HG03095 (cell line): Measurements from ENCODE around the gene FCGR1A.
"Not testable (repeated sequence)": the region's sequence is repeated elsewhere in the genome, so short reads cannot be mapped to it uniquely, and the experiment has no call there.

ENCODE experiments used
- ATAC-seq: cut with Tn5 transposase; IDR thresholded peaks from one replicate; pipeline ENCODE4 v1.9.1; 2021; ENCODE audit warnings: moderate library complexity; ENCODE audit not compliant: unreplicated experiment

The FCGR1A gene

GRCh38 chr1:149775510-149776147, 6.9 kb upstream of the FCGR1A start:
- not testable (repeated sequence) for ATAC-seq

DNA sequence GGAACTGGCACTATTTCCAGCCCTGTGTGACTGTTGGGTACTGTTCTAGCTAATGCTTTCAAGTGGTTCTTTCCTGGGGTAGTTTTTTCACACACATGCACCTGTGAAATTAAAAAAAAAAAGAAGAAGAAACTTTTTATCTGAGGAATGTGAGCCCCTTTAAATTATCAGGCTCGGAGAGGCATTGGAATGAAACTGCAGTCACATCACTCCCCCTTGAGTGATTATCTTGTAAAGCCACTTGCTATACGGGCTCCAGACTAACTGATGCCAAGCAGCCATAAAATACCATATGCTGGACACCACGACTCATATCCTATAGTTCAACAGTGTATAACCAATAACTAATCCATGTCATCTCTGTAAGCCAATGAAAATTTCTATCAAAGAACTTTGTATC, 5.4 kb upstream of the FCGR1A start:
- not testable (repeated sequence) for ATAC-seq

- not testable (repeated sequence) for ATAC-seq
Observed at GRCh38 chr1:149778313-149778712, 4.2 kb upstream of the FCGR1A start.

- ATAC-seq, result not testable (repeated sequence)
Observed at GRCh38 chr1:149781413-149781984, 995 bp upstream of the FCGR1A start.

DNA sequence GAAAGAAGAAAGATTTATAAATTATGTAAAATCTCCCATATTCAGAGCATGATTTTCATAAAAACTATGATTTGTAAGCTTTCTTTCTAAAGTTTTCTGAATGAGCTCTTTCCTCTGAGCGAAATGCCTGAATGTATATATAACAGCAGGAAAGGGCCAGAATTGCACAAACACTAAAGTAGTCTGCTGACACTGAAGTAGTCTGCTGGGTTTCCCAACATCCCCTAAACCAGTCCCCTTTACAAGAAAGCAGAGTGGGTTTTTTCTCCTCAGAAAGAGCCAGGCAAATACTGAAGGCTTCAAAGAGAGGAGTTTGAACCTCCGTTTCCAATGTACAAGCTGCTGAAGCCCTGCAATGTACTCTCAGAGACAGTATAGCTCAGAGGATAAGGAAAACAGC, 795 bp downstream of the FCGR1A start:
- not testable (repeated sequence) for ATAC-seq

- ATAC-seq, result not testable (repeated sequence)
Observed at GRCh38 chr1:149783868-149784267, 1.4 kb downstream of the FCGR1A start.

DNA sequence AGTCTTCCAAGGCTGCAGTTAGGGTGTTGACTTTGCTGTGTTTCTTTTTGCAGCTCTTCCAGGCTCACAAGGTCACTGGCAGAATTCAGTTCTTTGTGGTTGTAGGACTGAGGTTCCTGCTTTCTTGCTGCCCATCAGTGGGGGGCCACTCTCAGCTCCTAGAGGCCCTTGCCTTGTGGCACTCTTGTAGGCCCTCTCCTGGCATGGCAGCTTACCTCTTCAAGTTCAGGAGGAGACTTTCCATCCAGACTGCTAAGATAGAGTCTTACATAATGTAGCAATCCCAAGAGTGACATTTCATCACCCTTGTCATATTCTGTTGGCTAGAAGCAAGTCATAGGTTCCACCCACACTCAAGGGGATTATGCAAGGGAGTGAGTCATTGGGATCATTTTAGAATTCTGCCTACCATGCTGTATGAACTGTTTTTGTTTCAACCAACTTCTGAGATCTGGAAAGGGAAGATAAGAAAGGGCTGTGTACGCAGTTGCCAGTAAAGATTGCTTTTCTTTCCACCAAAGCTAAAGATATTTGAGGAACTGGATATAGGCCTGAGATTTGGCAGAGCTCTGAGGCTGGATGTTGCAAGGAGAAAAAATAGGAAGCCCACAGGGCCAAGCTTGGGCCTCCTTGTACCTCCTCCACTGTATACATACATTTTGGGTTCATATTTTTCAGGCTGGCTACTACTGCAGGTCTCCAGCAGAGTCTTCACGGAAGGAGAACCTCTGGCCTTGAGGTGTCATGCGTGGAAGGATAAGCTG, 5.4 kb downstream of the FCGR1A start:
- ATAC-seq, result not testable (repeated sequence)

- peak; percentile 57 for ATAC-seq
Observed at GRCh38 chr1:149792502-149792901, 10.0 kb downstream of the FCGR1A start.

- ATAC-seq, result peak; percentile 77
Observed at GRCh38 chr1:149792912-149793515, 10.5 kb downstream of the FCGR1A start.

- ATAC-seq, result not testable (repeated sequence)
Observed at GRCh38 chr1:149793885-149794284, 11.4 kb downstream of the FCGR1A start.

- not testable (repeated sequence) for ATAC-seq
Observed at GRCh38 chr1:149801628-149802027, 19.1 kb downstream of the FCGR1A start.

DNA sequence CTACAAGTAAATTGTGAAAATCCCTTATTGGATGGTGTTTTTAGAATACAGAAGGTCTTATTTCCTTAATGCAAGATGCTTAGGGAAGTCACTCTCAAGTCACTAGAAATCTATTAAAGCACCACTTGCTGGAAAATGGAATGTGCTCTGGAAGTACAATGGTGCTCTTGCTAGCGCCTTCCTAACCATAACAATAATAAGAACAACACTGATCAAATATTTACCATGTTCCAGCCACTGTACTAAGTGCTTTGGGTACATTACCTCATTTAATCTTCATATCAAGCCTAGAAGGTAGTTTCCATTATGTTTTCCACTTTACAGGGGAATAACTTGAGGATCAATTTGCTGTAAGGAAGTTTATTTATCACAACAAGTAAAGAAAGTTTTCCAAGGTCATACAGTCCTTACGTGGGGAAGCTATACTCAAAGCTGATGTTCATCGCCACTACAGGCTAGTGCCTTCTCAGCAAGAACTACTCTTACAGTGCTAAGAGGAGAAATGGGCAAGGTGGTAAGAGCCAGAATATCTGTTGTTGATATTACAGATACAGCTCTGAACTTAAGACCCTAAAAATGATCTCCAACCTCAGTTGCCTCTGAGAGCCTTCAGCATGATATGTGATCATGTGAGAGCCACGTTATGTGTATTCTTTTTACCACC, 22.1 kb downstream of the FCGR1A start:
- not testable (repeated sequence) for ATAC-seq

GRCh38 chr1:149810697-149811405, 28.4 kb downstream of the FCGR1A start:
- not testable (repeated sequence) for ATAC-seq

- ATAC-seq, result peak; percentile 26
Observed at GRCh38 chr1:149811514-149811889, 29.0 kb downstream of the FCGR1A start.

DNA sequence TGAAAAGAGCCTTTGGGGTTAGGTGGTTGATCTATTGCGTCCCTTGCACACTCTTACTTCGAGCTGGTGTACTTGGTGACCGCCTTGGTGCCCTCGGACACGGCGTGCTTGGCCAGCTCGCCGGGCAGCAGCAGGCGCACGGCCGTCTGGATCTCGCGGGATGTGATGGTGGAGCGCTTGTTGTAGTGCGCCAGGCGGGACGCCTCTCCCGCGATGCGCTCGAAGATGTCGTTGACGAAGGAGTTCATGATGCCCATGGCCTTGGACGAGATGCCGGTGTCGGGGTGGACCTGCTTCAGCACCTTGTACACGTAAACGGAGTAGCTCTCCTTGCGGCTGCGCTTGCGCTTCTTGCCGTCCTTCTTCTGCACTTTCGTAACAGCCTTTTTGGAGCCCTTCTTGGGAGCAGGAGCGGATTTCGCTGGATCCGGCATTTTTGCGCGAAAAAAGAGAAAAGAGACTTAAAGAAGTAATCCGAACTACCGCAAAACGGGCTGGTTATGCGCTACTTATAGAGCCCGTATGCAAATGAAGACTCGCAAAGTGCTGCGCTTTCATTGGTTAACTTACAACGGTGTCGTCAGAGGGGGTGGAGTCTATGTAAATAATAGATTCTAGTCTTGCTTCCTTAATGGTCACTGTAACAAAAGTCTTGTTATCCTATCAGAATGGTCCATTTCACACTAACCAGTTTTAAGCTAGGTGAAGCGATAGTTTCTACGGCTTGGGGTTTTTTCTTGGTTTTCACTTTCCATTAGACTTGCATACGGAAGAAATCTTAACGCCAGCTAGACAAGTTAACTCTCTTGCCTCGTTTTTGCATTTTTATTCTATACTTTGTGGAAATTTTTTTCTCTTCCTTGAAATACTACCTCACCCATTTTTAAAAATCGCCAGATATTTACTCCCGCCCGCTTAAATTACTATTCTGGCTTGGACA, 29.7 kb downstream of the FCGR1A start:
- peak; percentile 65 for ATAC-seq

DNA sequence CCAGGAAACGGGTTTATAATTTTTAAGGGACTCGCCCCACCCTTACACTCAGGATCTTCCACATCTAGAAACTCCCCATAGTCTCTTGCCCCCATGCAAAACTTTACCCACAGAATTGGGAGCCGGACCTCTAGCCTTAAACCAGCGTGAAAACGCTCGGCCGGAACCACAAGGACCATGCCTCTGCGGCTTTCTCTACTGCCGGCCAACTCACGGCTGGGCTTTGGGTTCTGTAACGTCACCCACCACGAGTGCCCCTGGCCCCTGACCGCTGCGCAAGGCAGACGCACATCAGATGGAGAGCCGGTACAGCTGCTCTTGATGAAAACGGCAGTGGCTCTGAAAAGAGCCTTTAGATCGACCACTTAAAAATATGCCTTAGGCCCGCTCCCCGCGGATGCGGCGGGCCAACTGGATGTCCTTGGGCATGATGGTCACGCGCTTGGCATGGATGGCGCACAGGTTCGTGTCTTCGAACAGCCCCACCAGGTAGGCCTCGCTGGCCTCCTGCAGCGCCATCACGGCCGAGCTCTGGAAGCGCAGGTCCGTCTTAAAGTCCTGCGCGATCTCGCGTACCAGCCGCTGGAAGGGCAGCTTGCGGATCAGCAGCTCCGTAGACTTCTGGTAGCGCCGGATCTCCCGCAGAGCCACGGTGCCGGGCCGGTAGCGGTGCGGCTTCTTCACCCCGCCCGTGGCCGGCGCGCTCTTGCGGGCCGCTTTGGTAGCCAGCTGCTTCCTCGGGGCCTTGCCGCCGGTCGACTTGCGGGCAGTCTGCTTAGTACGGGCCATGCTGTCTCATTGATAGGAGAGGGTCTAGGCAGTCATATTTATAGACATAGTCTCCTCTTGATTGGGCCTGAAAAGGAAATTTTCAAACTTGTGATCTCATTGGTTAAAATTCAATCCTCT, 30.7 kb downstream of the FCGR1A start:
- not testable (repeated sequence) for ATAC-seq

- ATAC-seq, result not testable (repeated sequence)
Observed at GRCh38 chr1:149820387-149820786, 37.9 kb downstream of the FCGR1A start.

DNA sequence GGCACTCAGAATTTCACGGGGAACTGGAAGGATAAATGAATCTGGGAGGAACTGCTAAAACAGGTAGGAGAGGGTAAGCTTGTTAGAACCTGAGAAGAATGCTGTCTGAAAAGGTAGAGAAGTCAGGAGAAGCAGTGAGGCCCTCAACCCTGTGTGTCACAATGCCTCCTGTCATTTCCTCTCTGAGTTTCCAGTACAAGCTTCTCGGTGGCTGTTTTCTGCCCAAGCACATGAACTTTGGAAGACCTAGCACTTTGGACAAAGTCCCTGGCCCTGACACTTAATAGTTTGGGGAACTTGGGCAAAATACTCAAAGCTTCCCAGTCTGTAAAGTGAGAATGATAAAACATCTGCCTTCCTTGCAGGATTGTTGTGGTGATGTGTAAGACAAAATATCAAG, 44.1 kb downstream of the FCGR1A start:
- not testable (repeated sequence) for ATAC-seq
